Neural crest cell (in vitro differentiated cells): Measurements from ENCODE around the gene MYO9B. TPM values are rescaled to one million over a fixed set of nuclear protein-coding genes. Genes with fewer than 3 reads are reported as not detected.

Experiments
- DNase-seq: peaks from one replicate; pipeline ENCODE4 v3.0.0; 2021; ENCODE audit warnings: low read depth, mixed read lengths, low spot score
- H3K27ac Mint-ChIP-seq: one replicate; pipeline ENCODE4 v1.8.0; 2021; ENCODE audit warnings: mild to moderate bottlenecking, mixed read lengths; ENCODE audit not compliant: unreplicated experiment
- H3K27me3 Mint-ChIP-seq: 2 replicates; pipeline ENCODE4 v1.8.0; 2021; ENCODE audit warnings: low read depth, mild to moderate bottlenecking, mixed read lengths
- H3K36me3 Mint-ChIP-seq: 2 replicates; pipeline ENCODE4 v1.8.0; 2021; ENCODE audit warnings: low read depth, mild to moderate bottlenecking, mixed read lengths
- H3K4me1 Mint-ChIP-seq: 2 replicates; pipeline ENCODE4 v1.8.0; 2021; ENCODE audit warnings: mixed read lengths
- H3K4me3 Mint-ChIP-seq: one replicate; pipeline ENCODE4 v1.8.0; 2021; ENCODE audit warnings: mild to moderate bottlenecking, mixed read lengths
- H3K9me3 Mint-ChIP-seq: 2 replicates; pipeline ENCODE4 v1.8.0; 2021; ENCODE audit warnings: mixed read lengths
- total RNA-seq: library from RNA; stranded (reverse); gene quantifications from 2 replicates; pipeline ENCODE4 v1.2.1, GENCODE V29; 2021
- TF ChIP-seq, protein P1 (sequence below): fragments of 200-600 bp; sonication (generic); conservative IDR thresholded peaks from 2 replicates; pipeline ENCODE4 v1.5.0; 2021; ENCODE audit warnings: antibody characterized with exemption, mild to moderate bottlenecking

The MYO9B gene
- total RNA-seq, 1 donor from 2014 or later = 113 TPM

GRCh38 chr19:17244618-17245534 lies 169.3 kb downstream of the MYO9B start:
- no peaks in the 10 kb centered on the region for H3K9me3 Mint-ChIP-seq
- no peak for DNase-seq
- peaks cover 64% of the 10 kb centered on the region for H3K4me1 Mint-ChIP-seq

GRCh38 chr19:17245535-17245984 lies 170.0 kb downstream of the MYO9B start, which contains the start of gene NR2F6:
Gene NR2F6 (minus strand): TSS chr19:17245919. CDS start chr19:17245220, 699 bp downstream.
- Mint-ChIP-seq H3K9me3 (no peaks in the 10 kb centered on the region), H3K36me3 (peaks cover 3% of the 10 kb centered on the region), H3K27ac (peak within 1 kb of the TSS; percentile 98), H3K4me1 (peaks cover 57% of the 10 kb centered on the region), H3K4me3 (peak within 1 kb of the TSS; percentile 98), H3K27me3 (peaks cover 9% of the 10 kb centered on the region)
- no peak for DNase-seq
- TF ChIP-seq, protein P1, sequence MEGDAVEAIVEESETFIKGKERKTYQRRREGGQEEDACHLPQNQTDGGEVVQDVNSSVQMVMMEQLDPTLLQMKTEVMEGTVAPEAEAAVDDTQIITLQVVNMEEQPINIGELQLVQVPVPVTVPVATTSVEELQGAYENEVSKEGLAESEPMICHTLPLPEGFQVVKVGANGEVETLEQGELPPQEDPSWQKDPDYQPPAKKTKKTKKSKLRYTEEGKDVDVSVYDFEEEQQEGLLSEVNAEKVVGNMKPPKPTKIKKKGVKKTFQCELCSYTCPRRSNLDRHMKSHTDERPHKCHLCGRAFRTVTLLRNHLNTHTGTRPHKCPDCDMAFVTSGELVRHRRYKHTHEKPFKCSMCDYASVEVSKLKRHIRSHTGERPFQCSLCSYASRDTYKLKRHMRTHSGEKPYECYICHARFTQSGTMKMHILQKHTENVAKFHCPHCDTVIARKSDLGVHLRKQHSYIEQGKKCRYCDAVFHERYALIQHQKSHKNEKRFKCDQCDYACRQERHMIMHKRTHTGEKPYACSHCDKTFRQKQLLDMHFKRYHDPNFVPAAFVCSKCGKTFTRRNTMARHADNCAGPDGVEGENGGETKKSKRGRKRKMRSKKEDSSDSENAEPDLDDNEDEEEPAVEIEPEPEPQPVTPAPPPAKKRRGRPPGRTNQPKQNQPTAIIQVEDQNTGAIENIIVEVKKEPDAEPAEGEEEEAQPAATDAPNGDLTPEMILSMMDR = no peak

More at GRCh38 chr19:17244618-17245534, 169.3 kb downstream of the MYO9B start:
- H3K27me3 Mint-ChIP-seq = peaks cover 9% of the 10 kb centered on the region
- peak overlapping the region; percentile 94 for H3K27ac Mint-ChIP-seq
- H3K36me3 Mint-ChIP-seq = peaks cover 3% of the 10 kb centered on the region
- peak overlapping the region; percentile 98 for H3K4me3 Mint-ChIP-seq
- TF ChIP-seq, protein P1 = no peak

DNA sequence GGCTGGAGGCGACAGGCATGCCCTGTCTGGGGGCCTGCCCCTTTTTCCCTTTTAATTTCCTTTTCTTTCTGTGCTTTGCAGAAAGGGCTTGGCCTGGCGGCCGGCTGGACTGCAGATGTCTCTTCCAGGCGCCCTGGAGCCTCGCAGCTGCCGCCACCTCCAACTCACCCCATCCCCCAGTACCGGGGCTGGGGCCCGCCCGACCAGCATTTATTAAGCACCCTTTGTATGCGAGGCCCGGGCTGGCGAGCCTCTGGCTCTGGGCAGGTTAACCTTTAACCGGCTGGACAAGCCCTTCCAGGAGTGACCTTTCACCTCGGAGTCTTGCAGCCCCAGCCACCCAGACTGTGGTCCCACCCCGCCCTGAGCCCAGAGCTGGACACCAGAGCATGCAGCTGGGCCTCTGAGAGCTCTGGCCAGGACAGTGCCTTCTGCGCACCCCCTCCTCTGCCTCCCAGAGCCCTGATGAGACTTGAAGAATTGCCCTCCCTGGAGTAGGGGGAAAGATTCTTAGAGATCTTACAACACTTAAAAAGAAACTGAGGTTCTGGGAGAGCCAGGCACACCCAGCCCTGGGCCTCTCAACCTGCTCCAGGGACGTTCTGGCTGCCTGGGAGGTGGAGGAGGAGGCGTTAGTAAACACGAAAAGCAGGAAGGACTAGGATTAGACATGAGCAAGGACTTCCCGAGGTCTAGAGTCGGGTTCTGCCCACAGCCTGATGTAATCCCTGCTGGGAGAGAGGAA lies 171.3 kb downstream of the MYO9B start:
- Mint-ChIP-seq H3K36me3 (peaks cover 3% of the 10 kb centered on the region), H3K9me3 (no peaks in the 10 kb centered on the region)
- TF ChIP-seq, protein P1 = no peak

DNA sequence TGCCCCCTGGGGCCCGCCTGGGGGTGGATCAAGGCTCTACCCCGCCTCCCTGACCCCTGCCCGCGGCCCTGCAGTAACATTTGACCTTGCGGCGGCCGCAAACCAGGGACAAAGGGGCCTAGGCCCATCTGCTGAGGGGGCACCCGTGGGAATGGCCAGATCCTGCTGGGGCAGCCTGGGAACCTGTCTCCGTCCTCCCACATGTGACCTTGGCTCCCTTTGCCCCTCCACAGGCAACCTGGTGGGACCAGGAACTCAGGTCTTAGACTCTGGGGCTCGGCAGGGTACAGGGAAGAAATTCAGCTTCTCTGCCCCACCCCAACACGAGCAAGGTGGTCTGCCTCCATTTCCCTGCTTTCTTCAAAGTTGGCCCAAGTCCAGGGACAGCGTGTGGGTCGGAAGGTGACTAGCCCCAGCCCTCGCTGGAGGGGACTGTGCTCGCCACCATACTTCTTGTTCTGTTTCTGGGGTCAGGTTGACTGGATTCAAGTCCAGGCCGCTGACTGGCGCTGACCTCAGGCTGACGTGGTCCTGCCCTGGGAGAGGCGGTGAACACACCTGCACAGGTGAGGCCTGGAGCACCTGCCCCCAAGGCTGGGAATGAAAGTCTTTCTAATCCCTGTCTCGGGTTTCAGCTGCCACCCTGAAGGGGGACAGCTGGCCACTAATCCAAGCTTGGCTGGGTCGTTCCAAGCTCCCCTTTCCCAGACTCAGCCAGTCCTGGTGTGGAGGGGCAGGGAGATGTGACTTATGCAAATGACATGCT lies 172.6 kb downstream of the MYO9B start:
- DNase-seq = peak; percentile 63
- no peaks in the 10 kb centered on the region for H3K9me3 Mint-ChIP-seq
- H3K4me3 Mint-ChIP-seq = peak overlapping the region; percentile 81
- H3K36me3 Mint-ChIP-seq = no peaks in the 10 kb centered on the region
- peaks cover 9% of the 10 kb centered on the region for H3K27me3 Mint-ChIP-seq
- TF ChIP-seq, protein P1 = no peak
- H3K27ac Mint-ChIP-seq = peak overlapping the region; percentile 27
- peaks cover 41% of the 10 kb centered on the region for H3K4me1 Mint-ChIP-seq

More for the DNA sequence above, 171.3 kb downstream of the MYO9B start:
- DNase-seq = no peak
- Mint-ChIP-seq H3K27ac (peak overlapping the region; percentile 67), H3K4me3 (peak overlapping the region; percentile 88), H3K4me1 (peaks cover 51% of the 10 kb centered on the region), H3K27me3 (peaks cover 9% of the 10 kb centered on the region)
